BE2C (cell line): ENCODE data around the gene EPB41L5.
"Not testable (repeated sequence)": the region's sequence is repeated elsewhere in the genome, so short reads cannot be mapped to it uniquely, and the experiment has no call there.

Experiments
- DNase-seq: peaks from one replicate; pipeline ENCODE4 v3.0.0-alpha.2; 2020
- H3K27me3 ChIP-seq: fragments of 250-450 bp; sonication (Bioruptor Pico); 2 replicates; pipeline ENCODE4 v1.5.1; 2020; ENCODE audit warnings: mild to moderate bottlenecking
- H3K36me3 ChIP-seq: fragments of 250-450 bp; sonication (Bioruptor Pico); 2 replicates; pipeline ENCODE4 v1.5.1; 2020; ENCODE audit warnings: mild to moderate bottlenecking
- H3K4me1 ChIP-seq: fragments of 250-450 bp; sonication (Bioruptor Pico); 2 replicates; pipeline ENCODE4 v1.5.1; 2020
- H3K4me3 ChIP-seq: 2 replicates; pipeline ENCODE4 v1.5.1; 2011; ENCODE audit warnings: low read depth, low read length
- H3K9me3 ChIP-seq: fragments of 250-450 bp; sonication (Bioruptor Pico); 2 replicates; pipeline ENCODE4 v1.5.1; 2020
- TF ChIP-seq, protein P1 (sequence below): IDR thresholded peaks from 2 replicates; pipeline ENCODE4 v1.5.1; 2012; ENCODE audit warnings: mild to moderate bottlenecking, low read depth, low read length

The EPB41L5 gene

DNA sequence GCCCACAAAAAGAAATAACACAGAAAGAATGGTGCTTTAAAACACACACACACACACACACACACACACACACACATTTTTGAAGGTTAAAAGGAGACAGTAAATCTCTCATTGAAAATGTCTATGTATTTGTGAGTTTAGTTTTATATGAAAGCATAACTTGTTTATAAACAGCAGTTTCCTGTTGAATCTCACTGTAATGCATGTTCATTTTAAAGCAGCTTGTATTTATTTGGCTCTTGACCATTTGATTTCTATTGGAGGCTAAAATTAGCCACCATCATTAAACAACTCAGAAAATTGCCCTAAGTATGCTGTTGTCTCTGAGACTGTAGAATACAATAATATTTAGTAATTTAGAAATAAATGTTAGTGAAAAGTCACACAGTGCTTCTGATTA, 115.3 kb downstream of the EPB41L5 start:
- Histone ChIP-seq H3K36me3 (0 out of 2 replicates have a peak, but pooled peaks cover 2% of the 10 kb centered on the region), H3K9me3 (no peaks in the 10 kb centered on the region), H3K27me3 (no peaks in the 10 kb centered on the region), H3K4me3 (no peak overlapping the region), H3K4me1 (0 out of 2 replicates have a peak, but pooled peaks cover 5% of the 10 kb centered on the region)
- TF ChIP-seq, protein P1, sequence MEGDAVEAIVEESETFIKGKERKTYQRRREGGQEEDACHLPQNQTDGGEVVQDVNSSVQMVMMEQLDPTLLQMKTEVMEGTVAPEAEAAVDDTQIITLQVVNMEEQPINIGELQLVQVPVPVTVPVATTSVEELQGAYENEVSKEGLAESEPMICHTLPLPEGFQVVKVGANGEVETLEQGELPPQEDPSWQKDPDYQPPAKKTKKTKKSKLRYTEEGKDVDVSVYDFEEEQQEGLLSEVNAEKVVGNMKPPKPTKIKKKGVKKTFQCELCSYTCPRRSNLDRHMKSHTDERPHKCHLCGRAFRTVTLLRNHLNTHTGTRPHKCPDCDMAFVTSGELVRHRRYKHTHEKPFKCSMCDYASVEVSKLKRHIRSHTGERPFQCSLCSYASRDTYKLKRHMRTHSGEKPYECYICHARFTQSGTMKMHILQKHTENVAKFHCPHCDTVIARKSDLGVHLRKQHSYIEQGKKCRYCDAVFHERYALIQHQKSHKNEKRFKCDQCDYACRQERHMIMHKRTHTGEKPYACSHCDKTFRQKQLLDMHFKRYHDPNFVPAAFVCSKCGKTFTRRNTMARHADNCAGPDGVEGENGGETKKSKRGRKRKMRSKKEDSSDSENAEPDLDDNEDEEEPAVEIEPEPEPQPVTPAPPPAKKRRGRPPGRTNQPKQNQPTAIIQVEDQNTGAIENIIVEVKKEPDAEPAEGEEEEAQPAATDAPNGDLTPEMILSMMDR = no peak
- DNase-seq = no peak

DNA sequence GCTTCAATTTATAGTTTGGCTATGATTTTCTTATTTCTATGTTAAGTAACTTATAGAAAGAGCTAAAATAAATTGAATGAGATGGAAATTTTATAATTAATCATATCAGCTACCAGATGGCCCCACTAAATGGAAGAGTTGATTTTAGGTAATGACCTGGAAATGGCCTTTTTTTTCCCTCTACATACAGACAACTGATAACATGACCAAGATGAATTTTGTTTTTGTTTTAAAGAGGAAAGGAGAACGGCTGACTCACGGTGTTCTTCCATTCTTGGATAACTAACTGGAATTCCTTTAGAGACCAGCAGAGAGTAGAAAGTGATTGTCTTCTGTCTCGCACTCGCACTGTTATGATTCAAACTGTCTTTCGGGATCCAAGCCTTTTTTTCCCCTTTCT, 119.3 kb downstream of the EPB41L5 start:
- H3K36me3 ChIP-seq = 0 out of 2 replicates have a peak, but pooled peaks cover 11% of the 10 kb centered on the region
- TF ChIP-seq, protein P1 = no peak
- H3K4me3 ChIP-seq = no peak overlapping the region
- no peaks in the 10 kb centered on the region for H3K27me3 ChIP-seq
- 0 out of 2 replicates have a peak, but pooled peaks cover 5% of the 10 kb centered on the region for H3K4me1 ChIP-seq
- no peaks in the 10 kb centered on the region for H3K9me3 ChIP-seq
- no peak for DNase-seq

DNA sequence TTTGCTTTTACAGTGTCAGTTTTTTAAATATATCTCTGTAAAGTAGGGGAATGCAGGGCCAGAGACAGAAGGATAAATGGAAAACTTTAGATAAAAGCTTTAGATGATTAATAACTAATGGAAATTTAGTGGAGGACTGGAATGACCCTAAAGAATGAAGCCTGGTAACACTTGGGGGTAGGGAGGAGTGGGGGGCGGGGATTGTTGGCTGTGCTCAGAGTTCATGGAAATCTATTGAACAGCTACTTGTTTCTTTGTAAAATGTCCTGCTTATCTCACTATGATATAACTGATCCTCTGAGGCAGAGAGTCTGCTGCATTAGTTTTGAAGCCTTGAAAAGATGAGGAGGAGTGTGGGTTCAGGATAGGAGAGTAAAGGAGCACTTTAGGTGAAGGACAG, 119.8 kb downstream of the EPB41L5 start:
- H3K36me3 ChIP-seq = 0 out of 2 replicates have a peak, but pooled peaks cover 11% of the 10 kb centered on the region
- TF ChIP-seq, protein P1 = no peak

GRCh38 chr2:120133572-120134244, 120.8 kb downstream of the EPB41L5 start:
- Histone ChIP-seq H3K4me1 (0 out of 2 replicates have a peak, but pooled peaks cover 5% of the 10 kb centered on the region), H3K36me3 (0 out of 2 replicates have a peak, but pooled peaks cover 11% of the 10 kb centered on the region), H3K9me3 (no peaks in the 10 kb centered on the region), H3K4me3 (no peak overlapping the region), H3K27me3 (no peaks in the 10 kb centered on the region)
- TF ChIP-seq, protein P1 = no peak
- no peak for DNase-seq

More for the DNA sequence above, 119.8 kb downstream of the EPB41L5 start:
- Histone ChIP-seq H3K27me3 (no peaks in the 10 kb centered on the region), H3K4me1 (0 out of 2 replicates have a peak, but pooled peaks cover 5% of the 10 kb centered on the region), H3K9me3 (no peaks in the 10 kb centered on the region), H3K4me3 (no peak overlapping the region)
- no peak for DNase-seq

DNA sequence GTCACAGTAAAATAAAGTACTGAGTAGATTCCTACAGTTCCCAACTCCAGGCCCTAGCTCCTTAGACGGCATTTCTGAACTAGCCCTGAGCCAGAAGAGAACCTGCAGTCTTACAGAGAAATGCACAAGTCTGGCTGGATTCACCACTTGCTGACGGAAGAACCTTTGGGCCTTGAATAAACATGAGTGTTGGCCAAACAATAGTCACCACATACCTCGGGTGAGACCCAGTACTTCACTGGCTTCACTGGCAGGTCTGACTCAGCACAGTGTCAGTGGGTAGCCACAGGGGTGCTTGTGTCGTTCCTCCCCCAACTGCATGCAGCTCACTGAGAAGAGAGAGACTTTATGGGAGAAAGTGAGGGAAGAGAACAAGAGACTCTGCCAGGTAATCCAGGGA, 121.4 kb downstream of the EPB41L5 start:
- TF ChIP-seq, protein P1 = no peak
- Histone ChIP-seq H3K4me3 (no peak overlapping the region), H3K9me3 (no peaks in the 10 kb centered on the region), H3K36me3 (0 out of 2 replicates have a peak, but pooled peaks cover 11% of the 10 kb centered on the region), H3K4me1 (0 out of 2 replicates have a peak, but pooled peaks cover 5% of the 10 kb centered on the region), H3K27me3 (no peaks in the 10 kb centered on the region)
- DNase-seq = no peak

DNA sequence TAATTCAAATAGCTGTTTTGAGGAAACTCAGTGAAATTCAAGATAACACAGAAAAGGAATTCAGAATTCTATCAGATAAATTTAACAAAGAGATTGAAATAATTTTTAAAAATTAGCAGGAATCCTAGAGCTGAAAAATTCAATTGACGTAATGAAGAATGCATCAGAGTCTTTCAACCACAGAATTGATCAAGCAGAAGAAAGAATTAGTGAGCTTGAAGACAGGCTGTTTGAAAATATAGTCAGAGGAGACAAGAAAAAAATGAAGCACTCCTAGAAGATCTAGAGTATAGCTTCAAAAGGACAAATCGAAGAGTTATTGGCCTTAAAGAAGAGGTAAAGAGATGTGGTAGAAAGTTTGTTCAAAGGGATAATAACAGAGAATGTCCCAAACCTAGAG, 122.1 kb downstream of the EPB41L5 start:
- not testable (repeated sequence) for H3K27me3 ChIP-seq, H3K4me1 ChIP-seq, H3K9me3 ChIP-seq, H3K4me3 ChIP-seq, DNase-seq
- 0 out of 2 replicates have a peak, but pooled peaks cover 11% of the 10 kb centered on the region for H3K36me3 ChIP-seq
